Measurements from ENCODE around the gene SMC6. TPM values are rescaled to one million over a fixed set of nuclear protein-coding genes. Genes with fewer than 3 reads are reported as not detected.

SMC6 gene
- polyA plus RNA-seq, 4 donors, result 35.7 to 42.6 (median 36.9) TPM

DNA sequence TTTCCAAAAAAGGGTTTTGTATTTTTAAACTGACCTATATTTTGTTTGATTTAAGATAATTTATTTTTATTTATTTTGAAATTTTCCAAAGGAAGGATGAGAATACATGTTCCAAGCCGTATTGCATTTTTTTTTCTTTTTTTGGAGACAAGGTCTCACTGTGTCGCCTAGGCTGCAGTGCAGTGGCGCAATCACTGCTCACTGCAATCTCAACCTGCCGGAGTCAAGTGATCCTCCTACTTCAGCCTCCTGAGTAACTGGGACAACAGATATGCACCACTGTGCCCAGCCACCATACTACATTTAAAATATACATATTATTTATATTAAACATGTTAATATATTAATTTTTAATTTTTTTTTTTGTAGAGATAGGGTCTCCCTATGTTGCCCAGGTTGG is 15.3 kb upstream of the SMC6 start:
- no peak for DNase-seq (ENCODE audit: low read depth in 4 of 4, low spot score in 3 of 4)

DNA sequence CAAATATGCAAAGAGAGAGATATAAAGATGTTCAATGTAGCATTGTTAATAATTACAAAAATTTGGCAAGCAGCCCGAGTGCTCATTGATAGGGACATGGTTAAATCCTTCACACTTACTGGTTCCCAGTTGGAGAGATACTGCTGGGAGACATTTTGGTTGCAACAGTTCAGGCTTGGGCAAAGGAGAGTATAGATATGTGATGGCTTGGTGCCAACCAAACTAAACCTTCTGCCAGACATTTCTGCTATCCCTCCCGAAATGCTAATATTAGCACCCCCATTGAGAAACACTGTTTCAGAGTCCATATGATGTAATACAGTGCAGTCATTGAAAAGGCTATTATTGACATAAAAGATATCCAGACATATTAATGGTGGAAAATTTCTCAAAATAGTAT is 11.8 kb upstream of the SMC6 start:
- no peak for DNase-seq (ENCODE audit: low read depth in 4 of 4, low spot score in 3 of 4)

GRCh38 chr2:17763641-17764333 is 10.2 kb upstream of the SMC6 start:
- DNase-seq (ENCODE audit: low read depth in 4 of 4, low spot score in 3 of 4), result no peak

DNA sequence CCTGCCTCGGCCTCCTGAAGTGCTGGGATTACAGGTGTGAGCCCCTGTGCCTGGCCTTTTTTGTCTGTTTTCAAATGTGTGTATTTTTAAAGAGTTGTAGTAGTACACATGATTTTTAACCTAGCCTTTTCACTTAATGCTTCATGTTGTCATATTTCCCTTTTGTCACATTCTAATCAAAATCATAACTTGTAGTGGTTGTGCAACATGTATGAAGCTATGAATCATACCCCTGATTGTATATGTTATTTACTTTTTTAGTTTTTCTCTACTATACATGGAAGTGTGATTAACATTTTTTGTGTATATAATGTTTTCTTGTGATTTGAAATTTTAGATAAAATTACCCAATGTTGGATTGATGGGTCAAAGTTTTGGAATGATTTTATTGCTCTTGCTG is 8.8 kb upstream of the SMC6 start:
- no peak for DNase-seq (ENCODE audit: low read depth in 4 of 4, low spot score in 3 of 4)

- DNase-seq (ENCODE audit: low read depth in 4 of 4, low spot score in 3 of 4), result no peak
These were observed 6.2 kb upstream of the SMC6 start for GRCh38 chr2:17759805-17760204.

DNA sequence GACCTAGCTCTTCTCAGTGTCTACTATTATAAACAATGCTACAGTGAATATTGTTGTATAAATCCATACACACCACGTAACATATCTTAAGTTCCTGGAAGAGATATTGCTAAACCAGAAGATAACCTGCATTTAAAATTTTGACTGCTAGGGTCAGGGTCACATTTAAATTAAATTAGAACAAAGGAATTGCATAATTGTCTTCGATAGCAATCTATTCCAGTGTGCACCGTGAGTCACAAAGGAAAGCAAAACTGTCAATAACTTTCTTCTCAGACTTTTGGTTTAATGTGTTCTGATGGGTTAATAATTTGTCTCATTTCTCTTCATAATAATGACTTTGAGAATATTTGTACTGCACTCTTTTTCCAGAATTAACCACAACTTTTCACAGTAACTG is 4.5 kb upstream of the SMC6 start:
- no peak for DNase-seq (ENCODE audit: low read depth in 4 of 4, low spot score in 3 of 4)

DNA sequence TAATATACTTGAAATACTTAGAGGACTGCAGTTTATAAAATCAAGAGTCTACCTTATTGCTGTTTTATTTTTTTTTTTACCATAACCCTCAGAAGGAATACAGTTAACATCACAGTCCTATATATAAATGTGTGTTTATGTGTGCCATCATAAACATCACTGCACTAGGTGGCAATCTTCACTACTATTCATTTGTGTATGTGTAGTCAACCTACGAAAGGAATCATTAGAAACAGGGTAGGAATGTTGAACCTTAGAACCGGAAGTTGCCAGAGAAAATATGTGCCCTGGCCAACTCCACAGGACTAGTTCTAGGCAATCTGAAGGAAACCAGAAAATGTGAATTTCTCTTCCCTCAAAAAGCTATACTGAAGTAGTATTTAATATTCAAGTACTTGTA is 3.7 kb upstream of the SMC6 start:
- DNase-seq (ENCODE audit: low read depth in 4 of 4, low spot score in 3 of 4), result no peak

DNA sequence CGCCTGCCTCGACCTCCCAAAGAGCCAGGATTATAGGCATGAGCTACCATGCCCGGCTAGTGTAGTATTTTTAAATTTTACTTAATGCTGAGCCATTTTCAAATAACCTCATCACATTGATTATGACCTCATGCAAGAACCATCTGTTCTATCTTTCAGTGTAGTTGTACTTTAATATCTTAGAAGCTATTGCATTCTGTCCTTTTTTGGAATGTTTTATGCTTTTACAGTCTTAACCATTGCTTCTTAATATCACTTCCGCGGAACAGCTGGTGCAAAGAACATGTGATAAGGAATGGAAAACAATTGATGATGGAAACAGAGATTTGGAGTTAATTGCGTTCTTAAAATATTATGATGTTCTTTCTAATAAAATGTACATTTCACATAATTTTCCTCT is 3.1 kb upstream of the SMC6 start:
- DNase-seq (ENCODE audit: low read depth in 4 of 4, low spot score in 3 of 4), result no peak

GRCh38 chr2:17754773-17755425 is 1.3 kb upstream of the SMC6 start:
- no peak for DNase-seq (ENCODE audit: low read depth in 4 of 4, low spot score in 3 of 4)

DNA sequence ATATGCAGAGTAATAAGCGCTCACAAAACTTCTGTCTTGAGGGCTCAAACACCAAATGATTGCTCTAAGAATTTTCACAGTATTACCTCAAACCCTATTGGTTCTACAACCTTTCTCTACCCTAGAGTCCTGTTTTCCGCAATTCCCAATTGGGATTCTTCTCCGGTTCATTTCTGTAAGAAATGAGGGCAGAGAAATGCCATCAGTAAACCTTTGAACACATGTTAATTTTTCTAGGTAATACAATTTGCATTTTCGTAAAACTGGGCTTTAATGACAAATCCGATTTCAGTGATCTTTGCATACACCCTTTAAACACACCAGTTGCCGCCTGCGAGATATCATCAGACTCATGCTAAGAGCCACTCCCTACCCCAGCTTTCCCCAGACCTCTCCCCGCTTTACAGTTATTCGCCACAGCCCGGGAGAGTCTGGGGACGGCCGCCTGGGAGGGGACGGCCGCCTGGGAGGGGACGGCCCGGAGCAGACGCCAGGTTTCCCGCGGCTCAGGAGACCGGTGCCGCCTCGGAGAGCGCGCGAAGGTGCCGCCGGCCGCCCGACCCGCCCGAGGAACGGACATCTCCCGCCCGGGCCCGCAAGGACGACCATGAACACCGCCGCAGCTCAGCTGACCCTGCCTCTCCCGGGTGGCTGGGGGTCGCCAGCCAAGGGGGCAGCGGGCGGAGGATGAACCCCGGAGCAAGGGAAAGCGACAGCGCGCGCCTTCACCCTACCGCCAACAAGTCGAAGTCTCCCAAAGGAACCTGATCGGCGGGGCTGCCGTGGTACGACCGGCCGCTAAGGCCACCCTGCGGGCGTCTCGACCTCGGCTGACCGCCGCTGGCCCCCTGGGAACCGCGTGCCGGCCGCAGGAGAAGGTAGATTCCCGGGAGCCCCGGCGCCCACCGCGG is 463 bp downstream of the SMC6 start:
- peak in 1 of 4 donors; percentile 44 for DNase-seq (ENCODE audit: low read depth in 4 of 4, low spot score in 3 of 4)

DNA sequence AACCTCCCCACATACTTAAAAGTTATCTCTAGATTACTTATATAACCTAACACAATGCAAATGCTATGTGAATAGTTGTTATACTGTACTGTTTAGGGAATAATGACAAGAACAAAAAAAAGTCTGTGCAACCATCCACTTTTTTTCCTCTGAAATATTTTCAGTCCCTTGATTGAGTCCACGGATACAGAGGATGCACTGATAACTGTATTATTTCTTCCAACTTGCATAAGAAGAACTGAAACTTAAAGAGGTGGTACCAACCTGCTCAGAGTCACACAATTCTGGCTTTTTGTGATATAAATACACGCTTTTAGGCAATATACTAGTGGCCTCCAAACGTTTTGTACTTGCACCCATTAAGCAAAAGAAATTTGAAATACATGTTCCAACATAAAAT is 1.4 kb downstream of the SMC6 start:
- no peak for DNase-seq (ENCODE audit: low read depth in 4 of 4, low spot score in 3 of 4)

- DNase-seq (ENCODE audit: low read depth in 4 of 4, low spot score in 3 of 4), result no peak
These were observed 3.7 kb downstream of the SMC6 start for GRCh38 chr2:17749753-17750438.

GRCh38 chr2:17748745-17749144 is 4.9 kb downstream of the SMC6 start:
- DNase-seq (ENCODE audit: low read depth in 4 of 4, low spot score in 3 of 4), result no peak

DNA sequence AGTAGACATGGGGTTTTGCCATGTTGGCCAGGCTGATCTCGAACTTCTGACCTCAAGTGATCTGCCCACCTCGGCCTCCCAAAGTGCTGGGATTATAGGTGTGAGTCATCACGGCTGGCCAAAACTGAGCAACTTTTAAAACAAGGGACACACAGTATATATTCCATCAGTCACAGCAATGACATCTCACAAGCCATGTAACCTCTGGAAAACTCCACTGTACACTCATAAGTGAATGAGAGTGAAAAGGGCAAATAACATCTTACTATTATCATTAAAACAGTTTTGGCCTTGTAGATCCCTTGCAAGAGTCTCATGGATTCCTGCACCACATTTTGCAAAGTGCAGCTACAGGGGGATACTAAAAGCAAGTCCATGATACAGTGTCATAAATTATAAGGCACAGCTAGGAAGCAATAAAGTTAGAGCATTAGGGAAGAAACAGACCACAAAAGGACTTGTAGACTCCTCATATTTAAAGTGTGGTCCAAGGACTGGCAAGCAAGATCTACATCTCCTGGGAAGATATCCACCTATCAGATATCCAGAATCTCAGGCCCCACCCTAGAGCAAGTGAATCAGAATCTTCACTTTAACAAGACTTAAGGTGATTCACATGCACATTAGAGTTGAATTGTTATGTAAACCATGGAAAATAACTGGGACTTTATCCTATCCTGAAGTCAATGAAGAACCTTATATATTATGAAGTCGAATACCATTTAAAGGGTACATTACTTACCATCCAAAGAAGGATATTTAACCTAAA is 5.7 kb downstream of the SMC6 start:
- no peak for DNase-seq (ENCODE audit: low read depth in 4 of 4, low spot score in 3 of 4)

- DNase-seq (ENCODE audit: low read depth in 4 of 4, low spot score in 3 of 4), result no peak
These were observed 13.4 kb downstream of the SMC6 start for GRCh38 chr2:17740203-17740602.

- DNase-seq (ENCODE audit: low read depth in 4 of 4, low spot score in 3 of 4), result no peak
These were observed 16.6 kb downstream of the SMC6 start for GRCh38 chr2:17736989-17737388.

- DNase-seq (ENCODE audit: low read depth in 4 of 4, low spot score in 3 of 4), result no peak
These were observed 17.7 kb downstream of the SMC6 start for GRCh38 chr2:17735864-17736263.

- no peak for DNase-seq (ENCODE audit: low read depth in 4 of 4, low spot score in 3 of 4)
These were observed 20.0 kb downstream of the SMC6 start for GRCh38 chr2:17733599-17733998.

- no peak for DNase-seq (ENCODE audit: low read depth in 4 of 4, low spot score in 3 of 4)
These were observed 23.7 kb downstream of the SMC6 start for GRCh38 chr2:17729880-17730279.

GRCh38 chr2:17728210-17728609 is 25.4 kb downstream of the SMC6 start:
- DNase-seq (ENCODE audit: low read depth in 4 of 4, low spot score in 3 of 4), result no peak

All from right renal pelvis (tissue), 4 donors.